WTC11 (cell line): Measurements from ENCODE around the gene AADAT. TPM values are rescaled to one million over a fixed set of nuclear protein-coding genes. Genes with fewer than 3 reads are reported as not detected.

Experiments used
- ATAC-seq: fragments of 200-7000 bp; cut with Tn5 transposase; 2 replicates; pipeline ENCODE4 v1.10.0; 2021; ENCODE audit warnings: mild to moderate bottlenecking, moderate library complexity
- CTCF ChIA-PET: fragments of 300-600 bp; sonication (Branson Sonifier 250); formaldehyde crosslinking; loops from one replicate; lab custom pipeline; 2021; ENCODE audit warnings: antibody characterized with exemption; lab: Charles Lee
- POLR2A ChIA-PET: fragments of 350-600 bp; sonication (Branson Sonifier 250); formaldehyde crosslinking; loops from one replicate; lab custom pipeline; 2021; ENCODE audit warnings: antibody characterized with exemption; lab: Charles Lee
- DNase-seq: peaks from one replicate; pipeline ENCODE4 v3.0.0; 2021; ENCODE audit warnings: low spot score
- H3K27ac Mint-ChIP-seq: 2 replicates; pipeline ENCODE4 v1.8.0; 2021; ENCODE audit warnings: mixed read lengths
- H3K27me3 Mint-ChIP-seq: 2 replicates; pipeline ENCODE4 v1.8.0; 2021; ENCODE audit warnings: low read depth, mild to moderate bottlenecking, moderate library complexity, mixed read lengths
- H3K36me3 Mint-ChIP-seq: 2 replicates; pipeline ENCODE4 v1.8.0; 2021; ENCODE audit warnings: mixed read lengths
- H3K4me1 Mint-ChIP-seq: 2 replicates; pipeline ENCODE4 v1.8.0; 2022; ENCODE audit warnings: mixed read lengths
- H3K4me3 Mint-ChIP-seq: 2 replicates; pipeline ENCODE4 v1.8.0; 2021; ENCODE audit warnings: mild to moderate bottlenecking, moderate library complexity, mixed read lengths
- H3K9me3 Mint-ChIP-seq: 2 replicates; pipeline ENCODE4 v1.8.0; 2021; ENCODE audit warnings: mixed read lengths
- ATF2 ChIP-seq: sonication (generic); formaldehyde crosslinking; IDR thresholded peaks from 2 replicates; pipeline ENCODE4 v1.8.1; 2022; ENCODE audit warnings: low read depth, missing genetic modification reagents, borderline replicate concordance
- CBFB ChIP-seq: sonication (generic); formaldehyde crosslinking; IDR thresholded peaks from 2 replicates; pipeline ENCODE4 v1.8.1; 2022; ENCODE audit warnings: mild to moderate bottlenecking, low read depth, missing genetic modification reagents
- CREM ChIP-seq: sonication (generic); formaldehyde crosslinking; IDR thresholded peaks from 2 replicates; pipeline ENCODE4 v1.8.1; 2022; ENCODE audit warnings: mild to moderate bottlenecking, missing genetic modification reagents, moderate library complexity
- EMX1 ChIP-seq: fragments of 250-450 bp; sonication (Bioruptor Pico); IDR thresholded peaks from 2 replicates; pipeline ENCODE4 v1.8.0; 2021; ENCODE audit warnings: mild to moderate bottlenecking
- MXD4 ChIP-seq: fragments of 250-450 bp; sonication (Bioruptor Pico); IDR thresholded peaks from 2 replicates; pipeline ENCODE4 v1.8.0; 2021; ENCODE audit warnings: mild to moderate bottlenecking, moderate library complexity, borderline replicate concordance
- NFYB ChIP-seq: sonication (generic); formaldehyde crosslinking; conservative IDR thresholded peaks from 2 replicates; pipeline ENCODE4 v1.8.0; 2022; ENCODE audit warnings: low read depth, missing genetic modification reagents
- RELA ChIP-seq: sonication (generic); formaldehyde crosslinking; IDR thresholded peaks from 2 replicates; pipeline ENCODE4 v1.8.1; 2022; ENCODE audit warnings: missing genetic modification reagents, mild to moderate bottlenecking, borderline replicate concordance
- RORB ChIP-seq: fragments of 250-450 bp; sonication (Bioruptor Pico); IDR thresholded peaks from 2 replicates; pipeline ENCODE4 v1.9.0; 2021; ENCODE audit warnings: mild to moderate bottlenecking
- TP53 ChIP-seq: sonication (generic); formaldehyde crosslinking; IDR thresholded peaks from 2 replicates; pipeline ENCODE4 v1.8.1; 2023; ENCODE audit warnings: mild to moderate bottlenecking, missing genetic modification reagents
- ZBTB21 ChIP-seq: sonication (generic); formaldehyde crosslinking; IDR thresholded peaks from 2 replicates; pipeline ENCODE4 v1.8.1; 2023; ENCODE audit warnings: mild to moderate bottlenecking, missing genetic modification reagents, borderline replicate concordance
- ZNF219 ChIP-seq: sonication (generic); formaldehyde crosslinking; IDR thresholded peaks from 2 replicates; pipeline ENCODE4 v1.8.0; 2023; ENCODE audit warnings: missing genetic modification reagents, mild to moderate bottlenecking, borderline replicate concordance
- ZNF281 ChIP-seq: sonication (generic); formaldehyde crosslinking; IDR thresholded peaks from 2 replicates; pipeline ENCODE4 v1.8.0; 2023; ENCODE audit warnings: mild to moderate bottlenecking, missing genetic modification reagents
- ZNF416 ChIP-seq: fragments of 250-450 bp; sonication (Bioruptor Pico); IDR thresholded peaks from 2 replicates; pipeline ENCODE4 v1.9.0; 2021; ENCODE audit warnings: mild to moderate bottlenecking, inconsistent platforms
- ZNF671 ChIP-seq: fragments of 250-450 bp; sonication (Bioruptor Pico); IDR thresholded peaks from 2 replicates; pipeline ENCODE4 v1.8.0; 2021; ENCODE audit warnings: mild to moderate bottlenecking
- total RNA-seq: library from RNA; stranded (reverse); gene quantifications from 3 replicates; pipeline ENCODE4 v1.2.3, GENCODE V29; 2021

The AADAT gene
- total RNA-seq, 1 experiment from 2014 or later, result 12.3 TPM

- DNase-seq, result no peak
- Mint-ChIP-seq H3K27me3 (no peaks in the 10 kb centered on the region), H3K4me3 (no peak overlapping the region), H3K36me3 (peaks cover 19% of the 10 kb centered on the region), H3K27ac (no peak overlapping the region), H3K4me1 (no peaks in the 10 kb centered on the region), H3K9me3 (peaks cover 22% of the 10 kb centered on the region)
- ATAC-seq, result no peak
- ChIA-PET CTCF (interaction anchor here (1.3 to 2.2 kb wide), 2 partner anchors 122 to 134 kb away, joined by 3 to 16 read pairs; no protein-coding TSS in a partner anchor), POLR2A (no interaction called here)
- TF ChIP-seq ZBTB21 (CRISPR knock-in tag) (no peak), ATF2 (CRISPR knock-in tag) (no peak), NFYB (CRISPR knock-in tag) (no peak), MXD4 (CRISPR knock-in tag) (no peak), CREM (no peak), ZNF219 (CRISPR knock-in tag) (no peak), ZNF416 (CRISPR knock-in tag) (no peak)
- TF ChIP-seq, all 79 proteins: peak for 0
These were observed 48.2 kb upstream of the AADAT start for GRCh38 chr4:170137927-170138326.

- peaks cover 23% of the 10 kb centered on the region for H3K36me3 Mint-ChIP-seq
- no peaks in the 10 kb centered on the region for H3K4me1 Mint-ChIP-seq
- no peak overlapping the region for H3K4me3 Mint-ChIP-seq
- no peaks in the 10 kb centered on the region; the same call in 1 of the 2 replicates for H3K27me3 Mint-ChIP-seq
- DNase-seq (no peak), ATAC-seq (no peak)
- CTCF ChIA-PET, result interaction anchor here (1.3 to 2.2 kb wide), 2 partner anchors 123 to 135 kb away, joined by 3 to 16 read pairs; no protein-coding TSS in a partner anchor
- H3K27ac Mint-ChIP-seq, result no peak overlapping the region
- POLR2A ChIA-PET, result no interaction called here
- H3K9me3 Mint-ChIP-seq, result peaks cover 27% of the 10 kb centered on the region
- TF ChIP-seq ZNF416 (CRISPR knock-in tag) (no peak), TP53 (CRISPR knock-in tag) (no peak), ZNF219 (CRISPR knock-in tag) (no peak), EMX1 (CRISPR knock-in tag) (no peak), ZNF281 (CRISPR knock-in tag) (no peak), ATF2 (CRISPR knock-in tag) (no peak)
These were observed 47.7 kb upstream of the AADAT start for GRCh38 chr4:170137466-170137865.

GRCh38 chr4:170134821-170135220 lies 45.1 kb upstream of the AADAT start:
- DNase-seq (no peak), ATAC-seq (no peak)
- no peaks in the 10 kb centered on the region; the same call in 1 of the 2 replicates for H3K27me3 Mint-ChIP-seq
- ChIA-PET CTCF (interaction anchor here (1.1 kb wide), 1 partner anchor 125 kb away, joined by 3 read pairs; no protein-coding TSS in a partner anchor), POLR2A (no interaction called here)
- TF ChIP-seq CBFB (CRISPR knock-in tag), result no peak
- no peak for TF ChIP-seq CREM
- TF ChIP-seq RORB (CRISPR knock-in tag), result no peak
- no peak overlapping the region for H3K4me3 Mint-ChIP-seq
- H3K36me3 Mint-ChIP-seq, result peaks cover 31% of the 10 kb centered on the region
- H3K9me3 Mint-ChIP-seq, result peaks cover 52% of the 10 kb centered on the region
- no peaks in the 10 kb centered on the region for H3K4me1 Mint-ChIP-seq
- no peak overlapping the region for H3K27ac Mint-ChIP-seq

GRCh38 chr4:170128219-170128804 lies 38.6 kb upstream of the AADAT start:
- Mint-ChIP-seq H3K27me3 (no peaks in the 10 kb centered on the region; the same call in 1 of the 2 replicates), H3K9me3 (peaks cover 80% of the 10 kb centered on the region), H3K27ac (no peak overlapping the region), H3K4me1 (peaks cover 11% of the 10 kb centered on the region), H3K36me3 (peaks cover 36% of the 10 kb centered on the region), H3K4me3 (no peak overlapping the region)
- DNase-seq, result no peak
- POLR2A ChIA-PET, result no interaction called here
- CTCF ChIA-PET, result no interaction called here
- no peak for TF ChIP-seq ZNF671
- TF ChIP-seq RELA, result no peak
- no peak for ATAC-seq
